OCI-LY7 (cell line): ENCODE measurements around the gene MIR17HG. TPM values are rescaled to one million over a fixed set of nuclear protein-coding genes. Genes with fewer than 3 reads are reported as not detected.

ENCODE experiments used
- BruUV-seq: library from RNA; stranded (reverse); fragments of 400-500 nt; replicated peaks from 2 replicates; lab custom pipeline; 2021; lab: Mats Ljungman, UMichigan
- CTCF ChIA-PET: fragments of 300-600 bp; sonication (Branson Sonifier 250); formaldehyde crosslinking; loops from one replicate; lab custom pipeline; 2022; ENCODE audit warnings: antibody characterized with exemption; ENCODE audit not compliant: unreplicated experiment; lab: Charles Lee
- POLR2A ChIA-PET: fragments of 300-600 bp; sonication (Branson Sonifier 250); formaldehyde crosslinking; loops from one replicate; lab custom pipeline; 2022; ENCODE audit warnings: antibody characterized with exemption; lab: Charles Lee
- DNase-seq: peaks from one replicate; pipeline ENCODE4 v3.0.0-alpha.2; 2015; ENCODE audit warnings: low spot score
- H2AFZ ChIP-seq: fragments of 200-600 bp; sonication (generic), shearing (Covaris generic); 2 replicates; pipeline ENCODE4 v1.6.1; 2014; ENCODE audit warnings: mild to moderate bottlenecking, antibody characterized with exemption, low read length, moderate library complexity
- H3K27ac ChIP-seq: fragments of 200-600 bp; sonication (generic); 2 replicates; pipeline ENCODE4 v1.5.1; 2014; ENCODE audit warnings: mixed run types, low read depth, mild to moderate bottlenecking, moderate library complexity, low read length, inconsistent platforms; ENCODE audit not compliant: poor library complexity, severe bottlenecking
- H3K36me3 ChIP-seq: fragments of 200-600 bp; sonication (generic); 2 replicates; pipeline ENCODE4 v1.6.1; 2014; ENCODE audit warnings: mild to moderate bottlenecking, antibody characterized with exemption, low read length, moderate library complexity, mixed read lengths; ENCODE audit not compliant: insufficient read depth
- H3K4me1 ChIP-seq: fragments of 200-600 bp; sonication (generic); 2 replicates; pipeline ENCODE4 v1.5.1; 2014; ENCODE audit warnings: mild to moderate bottlenecking, low read length; ENCODE audit not compliant: insufficient read depth, poor library complexity, severe bottlenecking
- H3K4me2 ChIP-seq: fragments of 200-600 bp; sonication (generic); 2 replicates; pipeline ENCODE4 v1.6.1; 2014; ENCODE audit warnings: mild to moderate bottlenecking, low read length
- H3K4me3 ChIP-seq: fragments of 200-600 bp; sonication (generic); 2 replicates; pipeline ENCODE4 v1.5.1; 2014; ENCODE audit warnings: mild to moderate bottlenecking, low read depth, low read length; ENCODE audit not compliant: poor library complexity, severe bottlenecking
- H3K79me2 ChIP-seq: fragments of 200-600 bp; sonication (generic); 2 replicates; pipeline ENCODE4 v1.6.1; 2016; ENCODE audit warnings: low read depth, mild to moderate bottlenecking, low read length, moderate library complexity, mixed read lengths; ENCODE audit not compliant: insufficient read depth
- H3K9me2 ChIP-seq: fragments of 200-600 bp; sonication (generic); 2 replicates; pipeline ENCODE4 v1.6.1; 2016; ENCODE audit warnings: mild to moderate bottlenecking, low read length, mixed read lengths; ENCODE audit not compliant: insufficient read depth
- H3K9me3 ChIP-seq: fragments of 200-600 bp; sonication (generic); 2 replicates; pipeline ENCODE4 v1.6.1; 2014; ENCODE audit warnings: mild to moderate bottlenecking, mixed run types, low read length, mixed read lengths
- H4K20me1 ChIP-seq: fragments of 200-600 bp; sonication (generic); 2 replicates; pipeline ENCODE4 v1.6.1; 2014; ENCODE audit warnings: mild to moderate bottlenecking, antibody characterized with exemption, low read length, moderate library complexity, mixed read lengths; ENCODE audit not compliant: insufficient read depth
- EZH2phosphoT487 ChIP-seq: fragments of 200-600 bp; sonication (generic); IDR thresholded peaks from 2 replicates; pipeline ENCODE4 v1.6.1; 2018; ENCODE audit warnings: low read depth, borderline replicate concordance, mild to moderate bottlenecking, mixed run types, antibody characterized with exemption, low read length, moderate library complexity, mixed read lengths
- intact Hi-C: fragments of 100-400 bp; cut with micrococcal nuclease; formaldehyde crosslinking; loops from one replicate; pipeline ENCODE4 v1.10.0; 2022; ENCODE audit not compliant: unreplicated experiment
- total RNA-seq, 2 experiments: library from RNA; depleted of rRNA in 1 of 2; stranded (reverse); fragments of >200 nt in 1 of 2; shearing (Covaris generic) in 1 of 2; gene quantifications; 2 replicates each; pipeline ENCODE4 v1.2.3, GENCODE V29; 2014 to 2022
- TF ChIP-seq, protein P1 (sequence below): fragments of 200-600 bp; sonication (generic); conservative IDR thresholded peaks from 2 replicates; pipeline ENCODE4 v1.5.1; 2014; ENCODE audit warnings: mild to moderate bottlenecking, antibody characterized with exemption, low read length, moderate library complexity, mixed read lengths

Gene MIR17HG
- total RNA-seq, 2 experiments from 2014 or later: 199 to 242 TPM

DNA sequence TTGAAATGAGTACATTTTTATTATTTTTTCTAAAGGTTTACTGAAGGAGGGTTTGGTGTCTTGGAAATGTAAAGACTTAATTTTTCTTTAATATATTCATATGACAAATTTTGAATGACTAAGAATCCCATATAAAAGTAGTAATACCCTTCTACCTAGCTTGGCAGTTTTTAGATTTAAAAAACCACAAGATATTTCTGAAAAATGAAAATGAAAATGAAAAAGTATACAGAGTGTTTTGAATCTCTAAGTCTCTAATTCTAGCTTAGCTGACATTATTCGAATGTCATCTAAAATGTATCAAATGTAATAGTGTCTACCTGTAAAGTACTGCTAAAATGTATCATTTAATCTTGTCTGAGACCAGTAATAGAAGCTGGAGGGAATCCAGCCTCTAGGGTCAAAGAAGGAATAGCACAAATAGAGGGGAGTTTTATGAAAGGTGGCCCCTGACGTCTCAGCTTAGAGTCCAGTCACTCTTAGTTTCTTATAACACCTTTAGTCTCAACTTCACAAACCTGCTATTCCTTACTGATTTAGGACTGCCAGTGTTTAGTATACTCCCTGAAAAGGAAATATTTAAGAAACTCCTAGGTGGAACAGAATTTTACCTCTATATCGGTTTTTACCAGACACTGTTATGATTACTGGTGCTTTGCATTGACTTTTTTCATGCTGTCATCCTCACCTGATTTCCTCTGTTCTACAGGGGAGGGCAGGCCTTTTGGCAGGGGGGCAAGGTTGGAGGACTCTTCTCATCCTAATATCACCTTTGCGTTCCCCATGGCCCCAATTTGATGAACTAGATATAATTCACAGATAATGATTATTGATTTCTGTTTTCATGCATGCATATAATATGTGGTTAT is 16.2 kb upstream of the MIR17HG start:
- POLR2A ChIA-PET: interaction anchor here (0.6 to 3.7 kb wide), 12 partner anchors 10 to 920 kb away, joined by 3 to 23 read pairs (median 5); no protein-coding TSS in a partner anchor
- BruUV-seq: no TSS peak
- CTCF ChIA-PET: interaction anchor here (0.8 to 0.9 kb wide), 2 partner anchors 9 to 16 kb away, joined by 3 read pairs; partner anchors contain the start of gene MIR17HG

DNA sequence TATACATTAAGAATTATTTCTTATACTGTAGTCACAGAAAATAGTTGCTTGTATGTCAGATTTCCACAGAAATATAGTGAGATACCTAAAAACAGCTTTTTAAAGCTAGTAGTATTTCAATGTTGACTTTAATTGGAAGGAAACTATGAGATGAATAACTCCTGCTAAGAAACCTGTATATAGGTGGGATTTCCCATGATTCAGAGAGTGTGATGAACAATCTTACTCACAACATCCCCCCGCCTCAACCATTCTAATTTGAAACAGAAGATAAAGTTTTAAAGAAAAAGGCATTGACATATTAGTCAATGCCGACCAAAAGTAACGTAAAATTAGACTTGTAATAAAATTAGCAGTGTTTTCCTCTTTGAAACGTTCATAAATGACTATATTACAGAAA is 1.4 kb upstream of the MIR17HG start:
- peaks cover 28% of the 10 kb centered on the region for H3K4me1 ChIP-seq
- DNase-seq: peak; percentile 38
- peaks cover 29% of the 10 kb centered on the region for H3K36me3 ChIP-seq
- peaks cover 44% of the 10 kb centered on the region for H3K79me2 ChIP-seq
- ChIA-PET POLR2A (interaction anchor here (0.5 to 4.8 kb wide), 31 partner anchors 8 to 759 kb away, joined by 3 to 65 read pairs (median 4); partner anchors contain the start of gene GPC5), CTCF (interaction anchor here (1.0 to 1.4 kb wide), 3 partner anchors 12 to 50 kb away, joined by 3 to 5 read pairs (median 3); no protein-coding TSS in a partner anchor)
- peak overlapping the region; percentile 64 for H3K4me3 ChIP-seq
- intact Hi-C loops: loop anchor here (2.0 kb wide), 2 partner anchors 33 to 43 kb away; no protein-coding TSS in a partner anchor
- BruUV-seq: no TSS peak
- peaks cover 21% of the 10 kb centered on the region for H4K20me1 ChIP-seq
- TF ChIP-seq, protein P1, sequence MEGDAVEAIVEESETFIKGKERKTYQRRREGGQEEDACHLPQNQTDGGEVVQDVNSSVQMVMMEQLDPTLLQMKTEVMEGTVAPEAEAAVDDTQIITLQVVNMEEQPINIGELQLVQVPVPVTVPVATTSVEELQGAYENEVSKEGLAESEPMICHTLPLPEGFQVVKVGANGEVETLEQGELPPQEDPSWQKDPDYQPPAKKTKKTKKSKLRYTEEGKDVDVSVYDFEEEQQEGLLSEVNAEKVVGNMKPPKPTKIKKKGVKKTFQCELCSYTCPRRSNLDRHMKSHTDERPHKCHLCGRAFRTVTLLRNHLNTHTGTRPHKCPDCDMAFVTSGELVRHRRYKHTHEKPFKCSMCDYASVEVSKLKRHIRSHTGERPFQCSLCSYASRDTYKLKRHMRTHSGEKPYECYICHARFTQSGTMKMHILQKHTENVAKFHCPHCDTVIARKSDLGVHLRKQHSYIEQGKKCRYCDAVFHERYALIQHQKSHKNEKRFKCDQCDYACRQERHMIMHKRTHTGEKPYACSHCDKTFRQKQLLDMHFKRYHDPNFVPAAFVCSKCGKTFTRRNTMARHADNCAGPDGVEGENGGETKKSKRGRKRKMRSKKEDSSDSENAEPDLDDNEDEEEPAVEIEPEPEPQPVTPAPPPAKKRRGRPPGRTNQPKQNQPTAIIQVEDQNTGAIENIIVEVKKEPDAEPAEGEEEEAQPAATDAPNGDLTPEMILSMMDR: no peak
- TF ChIP-seq EZH2phosphoT487: no peak
- no peaks in the 10 kb centered on the region for H3K9me3 ChIP-seq
- peak overlapping the region; percentile 61 for H3K4me2 ChIP-seq
- no peaks in the 10 kb centered on the region for H3K9me2 ChIP-seq
- no peak overlapping the region for H3K27ac ChIP-seq
- peak overlapping the region; percentile 82 for H2AFZ ChIP-seq

More for the DNA sequence above, 16.2 kb upstream of the MIR17HG start:
- 0 out of 2 replicates have a peak, but pooled peaks cover 5% of the 10 kb centered on the region for H3K9me2 ChIP-seq
- no peak overlapping the region for H3K27ac ChIP-seq
- no peak for TF ChIP-seq EZH2phosphoT487
- TF ChIP-seq, protein P1: no peak
- H3K4me1 ChIP-seq: no peaks in the 10 kb centered on the region
- intact Hi-C loops: no loop called here
- no peak overlapping the region for H3K4me3 ChIP-seq
- DNase-seq: no peak
- no peaks in the 10 kb centered on the region for H3K36me3 ChIP-seq
- H3K9me3 ChIP-seq: no peaks in the 10 kb centered on the region
- H2AFZ ChIP-seq: 0 out of 2 replicates have a peak overlapping the region, but pooled peaks have one; percentile 0
- no peaks in the 10 kb centered on the region for H4K20me1 ChIP-seq
- H3K79me2 ChIP-seq: no peaks in the 10 kb centered on the region
- H3K4me2 ChIP-seq: no peak overlapping the region
